SKM-1 treated with dmso at 0.1 percent for 144 hours (cell line): ENCODE measurements around the gene DNAAF6.
A peak's percentile ranks its signal among the peaks of the same experiment; 100 is the strongest.
"Not testable (repeated sequence)": the region's sequence is repeated elsewhere in the genome, so short reads cannot be mapped to it uniquely, and the experiment has no call there.

ENCODE experiments used
- DNase-seq: peaks from one replicate; lab custom pipeline; 2025; ENCODE audit not compliant: unreplicated experiment; lab: John Stamatoyannopoulos, UW

Gene DNAAF6

GRCh38 chrX:107205770-107206696, at the start of gene DNAAF6, which contains the start of gene NUP62CL:
TSS of gene DNAAF6 (plus strand) at chrX:107206611. CDS start at chrX:107212876, 6,265 bp downstream.
TSS of gene NUP62CL (minus strand) at chrX:107206433. CDS start at chrX:107175146, 31,287 bp downstream.
- no peak for DNase-seq

- DNase-seq: not testable (repeated sequence)
Observed at GRCh38 chrX:107157618-107158017, 48.8 kb upstream of the DNAAF6 start.

- DNase-seq: no peak
Observed at GRCh38 chrX:107167163-107167921, 39.1 kb upstream of the DNAAF6 start.

- no peak for DNase-seq
Observed at GRCh38 chrX:107168257-107168656, 38.2 kb upstream of the DNAAF6 start.

- no peak for DNase-seq
Observed at GRCh38 chrX:107168712-107169111, 37.7 kb upstream of the DNAAF6 start.

- no peak for DNase-seq
Observed at GRCh38 chrX:107171369-107172102, 34.9 kb upstream of the DNAAF6 start.

- no peak for DNase-seq
Observed at GRCh38 chrX:107197319-107197718, 9.1 kb upstream of the DNAAF6 start.

GRCh38 chrX:107198074-107198473, 8.3 kb upstream of the DNAAF6 start:
- DNase-seq: not testable (repeated sequence)

GRCh38 chrX:107199491-107199890, 6.9 kb upstream of the DNAAF6 start:
- no peak for DNase-seq

GRCh38 chrX:107204068-107204605, 2.3 kb upstream of the DNAAF6 start:
- no peak for DNase-seq

GRCh38 chrX:107206697-107207065, 270 bp downstream of the DNAAF6 start:
- DNase-seq: no peak

GRCh38 chrX:107207089-107207488, 678 bp downstream of the DNAAF6 start:
- DNase-seq: no peak

- DNase-seq: no peak
Observed at GRCh38 chrX:107207943-107208342, 1.5 kb downstream of the DNAAF6 start.

- no peak for DNase-seq
Observed at GRCh38 chrX:107213477-107213876, 7.1 kb downstream of the DNAAF6 start.

- no peak for DNase-seq
Observed at GRCh38 chrX:107226757-107227156, 20.3 kb downstream of the DNAAF6 start.

- DNase-seq: peak; percentile 52
Observed at GRCh38 chrX:107227780-107228485, 21.5 kb downstream of the DNAAF6 start.

GRCh38 chrX:107228486-107228819, 22.0 kb downstream of the DNAAF6 start:
- no peak for DNase-seq

- DNase-seq: no peak
Observed at GRCh38 chrX:107272431-107272921, 66.1 kb downstream of the DNAAF6 start.

GRCh38 chrX:107273795-107274194, 67.4 kb downstream of the DNAAF6 start:
- DNase-seq: no peak

- no peak for DNase-seq
Observed at GRCh38 chrX:107288676-107289075, 82.3 kb downstream of the DNAAF6 start.
